ENCODE results near the gene PLEKHG2.

The PLEKHG2 gene

GRCh38 chr19:39405958-39406655, 6.4 kb upstream of the PLEKHG2 start:
- no peak for DNase-seq

- no peak for DNase-seq
Observed at GRCh38 chr19:39406656-39407409, 5.6 kb upstream of the PLEKHG2 start, which contains the start of gene ZFP36. ZFP36 (plus strand) TSS chr19:39406847; CDS start chr19:39406905, 58 bp downstream.

- DNase-seq, result no peak
Observed at GRCh38 chr19:39407410-39407659, 5.1 kb upstream of the PLEKHG2 start.

DNA sequence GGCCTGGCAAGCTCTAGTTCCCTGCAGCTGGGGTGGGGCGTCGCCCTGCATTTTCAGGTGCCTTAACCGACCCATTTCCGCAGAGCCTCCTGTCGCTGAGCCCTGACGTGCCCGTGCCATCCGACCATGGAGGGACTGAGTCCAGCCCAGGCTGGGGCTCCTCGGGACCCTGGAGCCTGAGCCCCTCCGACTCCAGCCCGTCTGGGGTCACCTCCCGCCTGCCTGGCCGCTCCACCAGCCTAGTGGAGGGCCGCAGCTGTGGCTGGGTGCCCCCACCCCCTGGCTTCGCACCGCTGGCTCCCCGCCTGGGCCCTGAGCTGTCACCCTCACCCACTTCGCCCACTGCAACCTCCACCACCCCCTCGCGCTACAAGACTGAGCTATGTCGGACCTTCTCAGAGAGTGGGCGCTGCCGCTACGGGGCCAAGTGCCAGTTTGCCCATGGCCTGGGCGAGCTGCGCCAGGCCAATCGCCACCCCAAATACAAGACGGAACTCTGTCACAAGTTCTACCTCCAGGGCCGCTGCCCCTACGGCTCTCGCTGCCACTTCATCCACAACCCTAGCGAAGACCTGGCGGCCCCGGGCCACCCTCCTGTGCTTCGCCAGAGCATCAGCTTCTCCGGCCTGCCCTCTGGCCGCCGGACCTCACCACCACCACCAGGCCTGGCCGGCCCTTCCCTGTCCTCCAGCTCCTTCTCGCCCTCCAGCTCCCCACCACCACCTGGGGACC, 4.6 kb upstream of the PLEKHG2 start:
- DNase-seq, result no peak

GRCh38 chr19:39408392-39409207, 3.9 kb upstream of the PLEKHG2 start:
- no peak for DNase-seq

- DNase-seq, result peak; percentile 27
Observed at GRCh38 chr19:39409208-39410016, 3.1 kb upstream of the PLEKHG2 start.

DNA sequence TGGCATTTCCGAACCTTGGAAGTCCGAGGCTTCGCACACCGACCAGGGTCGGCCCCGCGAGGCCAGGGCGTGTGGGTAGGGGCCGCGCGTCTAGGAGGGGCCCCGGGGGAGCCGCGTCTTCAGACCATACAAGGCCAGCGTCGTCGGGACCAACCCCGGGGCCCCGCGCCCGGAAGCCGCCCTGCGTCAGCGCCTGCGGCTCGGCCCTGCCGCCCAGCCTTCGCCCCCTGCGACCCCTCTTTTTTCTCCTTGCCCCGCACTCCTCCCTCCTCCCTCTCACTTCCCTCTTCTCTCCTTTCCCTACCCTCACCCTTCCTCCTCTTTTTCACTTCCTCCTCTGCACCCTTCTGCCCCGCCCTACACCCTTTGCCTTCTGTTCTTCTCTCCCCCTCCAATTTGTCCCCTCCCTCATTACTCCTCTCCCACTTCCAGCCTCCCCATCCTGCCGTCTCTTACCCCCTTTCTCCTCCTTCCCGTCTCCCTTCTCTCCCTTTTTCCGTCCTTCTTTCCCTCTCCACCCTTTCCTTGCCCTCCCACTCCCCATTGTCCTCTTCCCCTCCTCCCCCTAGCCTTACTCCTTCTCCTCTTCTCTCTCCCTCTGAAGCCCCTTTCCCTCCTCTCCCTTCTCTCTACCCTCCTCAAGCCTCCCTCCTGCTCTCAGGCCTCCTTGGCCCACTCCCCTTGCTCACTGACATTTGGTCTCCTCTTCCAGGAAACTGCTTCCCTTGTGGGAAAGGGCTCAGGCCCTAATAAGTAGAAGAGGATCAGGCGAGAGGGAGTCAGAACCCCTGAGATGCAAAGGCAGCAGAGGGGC, 2.2 kb upstream of the PLEKHG2 start:
- DNase-seq, result no peak

GRCh38 chr19:39410831-39411080, 1.7 kb upstream of the PLEKHG2 start:
- DNase-seq, result no peak

DNA sequence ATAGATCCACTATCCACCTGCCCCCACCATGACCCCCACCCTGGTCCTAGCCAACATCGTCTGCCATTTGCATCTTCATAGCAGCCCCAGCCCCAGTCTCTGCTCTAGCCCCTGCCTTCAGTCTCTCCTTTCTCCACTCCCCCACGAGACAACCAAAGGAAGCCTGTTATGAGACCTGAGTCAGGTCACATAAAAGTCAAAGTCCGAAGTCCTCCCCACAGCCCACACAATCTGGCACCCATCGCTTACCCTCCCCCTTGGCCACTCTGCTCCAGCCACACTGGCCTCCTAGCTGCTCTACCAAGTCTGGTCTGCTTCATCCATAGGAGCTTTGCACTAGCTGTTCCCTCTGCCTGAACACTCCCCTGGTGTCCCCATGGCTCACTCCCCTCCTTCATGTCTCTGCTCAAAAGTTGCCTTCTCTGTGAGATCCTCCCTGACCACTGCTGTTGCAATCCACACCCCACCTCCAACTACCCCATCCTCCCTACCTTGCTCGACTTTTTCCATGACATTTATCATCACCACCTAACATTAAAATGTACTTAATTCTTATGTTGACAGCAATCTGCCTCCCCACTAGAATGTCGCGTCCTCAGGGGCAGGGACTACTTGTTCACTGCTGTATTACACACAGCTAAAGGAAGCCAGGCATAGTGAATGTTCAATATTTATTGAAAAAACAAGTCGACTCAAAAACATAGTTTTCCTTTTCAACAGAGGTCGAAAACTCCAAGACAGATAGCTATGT, 1.2 kb upstream of the PLEKHG2 start:
- no peak for DNase-seq

GRCh38 chr19:39411832-39412099, 703 bp upstream of the PLEKHG2 start:
- DNase-seq, result peak; percentile 83

DNA sequence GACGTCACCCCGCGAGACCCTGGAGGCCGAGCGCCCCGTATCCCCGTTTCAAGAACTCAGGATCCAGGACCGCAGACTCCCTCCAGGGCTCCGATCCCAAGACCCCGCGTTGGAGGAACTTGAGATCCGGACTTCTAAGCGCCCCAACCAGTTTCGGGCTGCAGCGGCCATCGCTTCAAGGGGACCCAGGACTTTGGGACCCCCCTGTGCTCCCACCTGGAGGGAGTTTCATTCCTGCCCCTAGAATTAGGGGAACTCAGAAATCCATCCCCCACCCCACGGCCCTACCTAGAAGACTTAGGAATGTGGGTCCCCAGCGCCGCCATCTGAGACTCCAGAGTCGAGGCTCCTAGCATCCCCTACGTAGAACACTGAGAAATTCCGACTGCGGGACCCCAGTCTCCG, 400 bp downstream of the PLEKHG2 start:
- DNase-seq, result no peak

- no peak for DNase-seq
Observed at GRCh38 chr19:39413272-39413910, 922 bp downstream of the PLEKHG2 start.

- no peak for DNase-seq
Observed at GRCh38 chr19:39413911-39414608, 1.6 kb downstream of the PLEKHG2 start.

GRCh38 chr19:39415111-39416046, 2.9 kb downstream of the PLEKHG2 start:
- DNase-seq, result no peak

GRCh38 chr19:39416152-39417120, 4.0 kb downstream of the PLEKHG2 start:
- DNase-seq, result no peak

- DNase-seq, result no peak
Observed at GRCh38 chr19:39417463-39418181, 5.2 kb downstream of the PLEKHG2 start.

- DNase-seq, result no peak
Observed at GRCh38 chr19:39419003-39419402, 6.5 kb downstream of the PLEKHG2 start.
